ENCODE results near the gene PRMT7. TPM values are rescaled to one million over a fixed set of nuclear protein-coding genes. Genes with fewer than 3 reads are reported as not detected.
A peak's percentile ranks its signal among the peaks of the same experiment; 100 is the strongest.

Gene PRMT7
- polyA plus RNA-seq, 3 donors: 15.0 to 41.1 (median 15.2) TPM

GRCh38 chr16:68355447-68356248, 44.8 kb downstream of the PRMT7 start:
- H3K4me3 Mint-ChIP-seq: peak overlapping the region in 1 of 2 donors; percentile 83
- peak overlapping the region; percentile 8 for H3K9ac ChIP-seq (ENCODE audit: insufficient read depth, low read length, poor library complexity, severe bottlenecking)
- peak overlapping the region in 1 of 7 donors; percentile 65 for H3K27ac Mint-ChIP-seq
- H3K36me3 Mint-ChIP-seq: peaks cover 68 to 76% of the 10 kb centered on the region in 2 donors
- peaks cover 24% of the 10 kb centered on the region for H3K4me1 Mint-ChIP-seq
- H3K4me1 ChIP-seq (ENCODE audit: control insufficient read depth in 1 of 2, insufficient read depth in 2 of 2, low read length in 2 of 2): peaks cover 18 to 20% of the 10 kb centered on the region in 2 donors
- intact Hi-C loops (cut with micrococcal nuclease): no loop called here
- H3K27me3 ChIP-seq (ENCODE audit: control insufficient read depth in 2 of 2, insufficient read depth in 2 of 2, low read length in 2 of 2): no peaks in the 10 kb centered on the region
- H4K20me1 ChIP-seq (ENCODE audit: insufficient read depth, low read length): no peaks in the 10 kb centered on the region
- no peaks in the 10 kb centered on the region for H3K9me3 Mint-ChIP-seq
- peaks cover 6 to 25% (median 10%) of the 10 kb centered on the region in 3 donors for H3K27me3 Mint-ChIP-seq (ENCODE audit: low read depth in 3 of 3)
- 59% methylated on average over 24 of the region's 28 CpGs for WGBS (ENCODE audit: insufficient coverage)
- no peaks in the 10 kb centered on the region for H3K79me2 ChIP-seq (ENCODE audit: insufficient read depth, low read length)
- no peaks in the 10 kb centered on the region for H3K9me3 ChIP-seq (replicated peaks in 1 of 2; ENCODE audit: control insufficient read depth in 1 of 2, insufficient read depth in 1 of 2, low read length in 2 of 2)
- H3K36me3 ChIP-seq (replicated peaks in 1 of 2; ENCODE audit: control insufficient read depth in 1 of 2, insufficient read depth in 2 of 2, low read length in 2 of 2): peaks cover 52 to 62% of the 10 kb centered on the region in 2 donors
- H3K4me2 ChIP-seq (replicated peaks; ENCODE audit: extremely low read depth, low read length, poor library complexity, severe bottlenecking): peak overlapping the region; percentile 64
- H2AFZ ChIP-seq (ENCODE audit: insufficient read depth, low read depth, low read length, poor library complexity, severe bottlenecking): no peak overlapping the region
- H3K27ac ChIP-seq (ENCODE audit: low read depth in 1 of 2, low read length in 2 of 2): no peak overlapping the region
- no peak for TF ChIP-seq CTCF (IDR thresholded peaks at IDR 0.05)
- DNase-seq: no peak
- H3K4me3 ChIP-seq (replicated peaks in 1 of 3; ENCODE audit: low read depth in 2 of 3, low read length in 3 of 3): peak overlapping the region in 1 of 3 experiments; percentile 30

- DNase-seq: peak in 1 of 3 donors; percentile 18
- peak overlapping the region; percentile 54 for H3K9ac ChIP-seq (ENCODE audit: insufficient read depth, low read length, poor library complexity, severe bottlenecking)
- intact Hi-C loops (cut with micrococcal nuclease): no loop called here
- Mint-ChIP-seq H3K36me3 (peaks cover 65 to 71% of the 10 kb centered on the region in 2 donors), H3K4me1 (peaks cover 24% of the 10 kb centered on the region), H3K9me3 (no peaks in the 10 kb centered on the region), H3K27ac (no peak overlapping the region), H3K27me3 (ENCODE audit: low read depth in 3 of 3) (peaks cover 6 to 25% (median 10%) of the 10 kb centered on the region in 3 donors), H3K4me3 (peak overlapping the region; percentile 43 to 83)
- H4K20me1 ChIP-seq (ENCODE audit: insufficient read depth, low read length): no peaks in the 10 kb centered on the region
- peak overlapping the region; percentile 64 for H3K4me2 ChIP-seq (replicated peaks; ENCODE audit: extremely low read depth, low read length, poor library complexity, severe bottlenecking)
- under 1% methylated on average over 28 of the region's 28 CpGs for WGBS (ENCODE audit: insufficient coverage)
- H3K79me2 ChIP-seq (ENCODE audit: insufficient read depth, low read length): no peaks in the 10 kb centered on the region
- no peak for TF ChIP-seq CTCF (IDR thresholded peaks at IDR 0.05)
- no peaks in the 10 kb centered on the region for H3K9me3 ChIP-seq (replicated peaks in 1 of 2; ENCODE audit: control insufficient read depth in 1 of 2, insufficient read depth in 1 of 2, low read length in 2 of 2)
- peaks cover 18 to 20% of the 10 kb centered on the region in 2 donors for H3K4me1 ChIP-seq (ENCODE audit: control insufficient read depth in 1 of 2, insufficient read depth in 2 of 2, low read length in 2 of 2)
- H3K27ac ChIP-seq (ENCODE audit: low read depth in 1 of 2, low read length in 2 of 2): no peak overlapping the region
- H3K4me3 ChIP-seq (replicated peaks in 1 of 3; ENCODE audit: low read depth in 2 of 3, low read length in 3 of 3): peak overlapping the region in 1 of 3 experiments; percentile 30
- H2AFZ ChIP-seq (ENCODE audit: insufficient read depth, low read depth, low read length, poor library complexity, severe bottlenecking): no peak overlapping the region
- peaks cover 44 to 58% of the 10 kb centered on the region in 2 donors for H3K36me3 ChIP-seq (replicated peaks in 1 of 2; ENCODE audit: control insufficient read depth in 1 of 2, insufficient read depth in 2 of 2, low read length in 2 of 2)
- H3K27me3 ChIP-seq (ENCODE audit: control insufficient read depth in 2 of 2, insufficient read depth in 2 of 2, low read length in 2 of 2): no peaks in the 10 kb centered on the region
These were observed 45.6 kb downstream of the PRMT7 start for GRCh38 chr16:68356249-68356918.

Measured in CD14-positive monocyte (primary cell).